ENCODE data around the gene PPM1K. TPM values are rescaled to one million over a fixed set of nuclear protein-coding genes. Genes with fewer than 3 reads are reported as not detected.

PPM1K gene
- total RNA-seq, 1 donor from 2014 or later, result 11.0 TPM

GRCh38 chr4:88275516-88275915, 8.8 kb downstream of the PPM1K start:
- Histone ChIP-seq H3K36me3 (ENCODE audit: control insufficient read depth, insufficient read depth, low read length) (no peaks in the 10 kb centered on the region), H3K4me3 (ENCODE audit: low read depth, low read length) (no peak overlapping the region), H3K27me3 (ENCODE audit: control insufficient read depth, insufficient read depth, low read length) (no peaks in the 10 kb centered on the region)
- no peak for TF ChIP-seq CTCF (IDR thresholded peaks at IDR 0.05; ENCODE audit: insufficient read depth, low read length, poor library complexity, severe bottlenecking)
- no peak for DNase-seq (ENCODE audit: low read depth)

DNA sequence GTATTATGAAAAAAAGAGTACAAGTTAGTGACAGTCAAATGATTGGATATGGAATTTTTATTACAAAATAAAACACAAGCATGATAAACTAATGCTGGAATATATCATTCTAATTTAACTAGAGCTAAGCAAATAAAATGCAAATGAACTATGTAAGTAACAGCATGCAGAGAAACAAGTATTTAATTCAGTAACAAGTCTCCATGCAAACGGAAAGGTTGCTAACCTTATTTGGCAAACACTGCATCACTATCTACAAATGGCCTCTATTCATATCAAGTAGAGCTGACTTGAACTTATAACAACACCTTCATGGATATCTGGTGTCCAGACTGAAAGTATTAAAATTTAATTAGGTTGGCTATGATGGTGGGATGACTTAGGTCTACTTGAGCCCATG, 15.4 kb downstream of the PPM1K start:
- DNase-seq (ENCODE audit: low read depth), result no peak
- Histone ChIP-seq H3K4me3 (ENCODE audit: low read depth, low read length) (no peak overlapping the region), H3K36me3 (ENCODE audit: control insufficient read depth, insufficient read depth, low read length) (no peaks in the 10 kb centered on the region), H3K27me3 (ENCODE audit: control insufficient read depth, insufficient read depth, low read length) (no peaks in the 10 kb centered on the region)
- TF ChIP-seq CTCF (IDR thresholded peaks at IDR 0.05; ENCODE audit: insufficient read depth, low read length, poor library complexity, severe bottlenecking), result no peak

DNA sequence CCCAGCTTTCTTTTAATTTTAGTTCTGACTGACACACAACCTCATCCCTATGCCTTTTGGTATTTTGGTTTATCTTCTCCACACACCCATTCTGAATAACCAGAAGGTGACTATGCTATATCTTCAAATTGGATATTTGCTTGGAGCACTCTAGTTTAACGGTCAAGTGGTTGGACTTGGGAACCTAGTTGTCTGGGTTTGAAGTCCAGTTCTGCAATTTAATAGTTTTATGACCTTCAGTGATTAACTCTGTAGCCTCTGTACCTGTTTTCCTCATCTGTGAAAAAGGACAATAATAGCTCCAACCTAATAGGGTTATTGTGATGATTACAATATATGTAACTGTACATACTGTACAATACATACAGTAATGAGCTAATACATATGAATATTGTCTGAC, 20.0 kb downstream of the PPM1K start:
- Histone ChIP-seq H3K4me3 (ENCODE audit: low read depth, low read length) (no peak overlapping the region), H3K36me3 (ENCODE audit: control insufficient read depth, insufficient read depth, low read length) (no peaks in the 10 kb centered on the region), H3K27me3 (ENCODE audit: control insufficient read depth, insufficient read depth, low read length) (no peaks in the 10 kb centered on the region)
- DNase-seq (ENCODE audit: low read depth), result no peak
- TF ChIP-seq CTCF (IDR thresholded peaks at IDR 0.05; ENCODE audit: insufficient read depth, low read length, poor library complexity, severe bottlenecking), result no peak

- no peak for TF ChIP-seq CTCF (IDR thresholded peaks at IDR 0.05; ENCODE audit: insufficient read depth, low read length, poor library complexity, severe bottlenecking)
- H3K36me3 ChIP-seq (ENCODE audit: control insufficient read depth, insufficient read depth, low read length), result no peaks in the 10 kb centered on the region
- no peak overlapping the region for H3K4me3 ChIP-seq (ENCODE audit: low read depth, low read length)
- no peak for DNase-seq (ENCODE audit: low read depth)
- no peaks in the 10 kb centered on the region for H3K27me3 ChIP-seq (ENCODE audit: control insufficient read depth, insufficient read depth, low read length)
Observed at GRCh38 chr4:88257726-88258125, 26.6 kb downstream of the PPM1K start.

DNA sequence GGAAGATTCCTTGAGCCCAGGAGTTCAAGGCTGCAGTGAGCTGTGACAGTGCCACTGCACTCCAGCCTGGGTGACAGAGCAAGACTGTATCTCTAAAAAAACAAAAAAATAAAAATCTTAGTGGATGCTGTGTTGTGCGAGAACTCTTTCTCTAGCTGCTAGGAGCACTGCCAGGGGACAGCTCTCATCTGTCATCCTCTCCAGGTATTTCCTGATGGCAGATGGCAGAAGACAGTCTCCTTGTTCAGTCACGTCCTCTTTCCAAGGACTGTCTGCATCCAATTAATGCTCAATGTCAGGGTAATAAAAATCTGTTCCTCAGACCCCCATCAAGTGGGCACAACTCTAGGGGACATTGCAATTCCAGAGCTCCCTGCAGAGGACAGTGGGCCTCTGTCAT, 29.2 kb downstream of the PPM1K start:
- no peak overlapping the region for H3K4me3 ChIP-seq (ENCODE audit: low read depth, low read length)
- no peak for DNase-seq (ENCODE audit: low read depth)
- TF ChIP-seq CTCF (IDR thresholded peaks at IDR 0.05; ENCODE audit: insufficient read depth, low read length, poor library complexity, severe bottlenecking), result no peak
- H3K36me3 ChIP-seq (ENCODE audit: control insufficient read depth, insufficient read depth, low read length), result no peaks in the 10 kb centered on the region
- no peaks in the 10 kb centered on the region for H3K27me3 ChIP-seq (ENCODE audit: control insufficient read depth, insufficient read depth, low read length)

GRCh38 chr4:88251924-88252323, 32.4 kb downstream of the PPM1K start:
- no peak for TF ChIP-seq CTCF (IDR thresholded peaks at IDR 0.05; ENCODE audit: insufficient read depth, low read length, poor library complexity, severe bottlenecking)
- no peak overlapping the region for H3K4me3 ChIP-seq (ENCODE audit: low read depth, low read length)
- H3K36me3 ChIP-seq (ENCODE audit: control insufficient read depth, insufficient read depth, low read length), result no peaks in the 10 kb centered on the region
- no peaks in the 10 kb centered on the region for H3K27me3 ChIP-seq (ENCODE audit: control insufficient read depth, insufficient read depth, low read length)
- no peak for DNase-seq (ENCODE audit: low read depth)

Data from kidney epithelial cell (primary cell).